Coronary artery (tissue), 2 donors: ENCODE results near the gene CLBA1.
A peak's percentile ranks its signal among the peaks of the same experiment; 100 is the strongest.

Experiments
- DNase-seq: peaks from one replicate; pipeline ENCODE4 v3.0.0-alpha.2; 2017; ENCODE audit warnings: low spot score
- H3K27ac ChIP-seq, 2 donors: fragments of 200-600 bp; sonication (generic); one replicate each; pipeline ENCODE4 v1.5.1; 2016 to 2019
- H3K4me3 ChIP-seq: fragments of 200-600 bp; sonication (generic); 2 replicates; pipeline ENCODE4 v1.5.1; 2016; ENCODE audit warnings: mild to moderate bottlenecking, moderate library complexity
- CTCF ChIP-seq: fragments of 200-600 bp; sonication (generic); IDR thresholded peaks from one replicate; pipeline ENCODE4 v1.5.1; 2019; ENCODE audit warnings: antibody characterized with exemption

CLBA1 gene

DNA sequence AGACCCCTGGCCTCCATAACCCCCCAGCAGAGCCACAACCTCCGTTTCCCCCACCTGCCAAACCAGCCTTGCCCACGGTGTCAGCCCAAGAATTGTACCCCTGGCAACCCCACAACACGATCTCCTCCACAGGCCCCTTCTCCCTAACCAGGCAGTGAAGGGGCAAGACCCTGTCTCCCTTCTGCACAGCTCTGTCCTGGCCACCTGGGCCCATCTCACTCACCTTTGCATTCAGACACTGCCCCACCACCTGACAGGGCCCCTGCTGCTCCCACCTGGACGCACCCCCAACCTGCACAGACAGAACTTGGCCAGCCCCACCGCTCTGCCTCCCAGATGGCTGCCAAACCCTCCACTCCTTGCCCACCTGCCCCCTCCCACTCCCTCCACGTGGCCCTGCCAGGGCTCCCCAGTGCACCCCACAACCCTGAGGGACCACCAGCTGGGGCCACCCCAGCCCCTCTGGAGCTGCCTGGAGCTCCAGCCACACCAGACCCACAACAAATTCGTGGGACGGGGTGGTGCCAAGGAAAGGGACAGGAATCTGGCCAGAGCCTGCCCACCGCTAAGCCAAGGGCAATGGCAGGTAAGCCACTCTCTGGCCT lies 19.2 kb upstream of the CLBA1 start:
- no peak for DNase-seq
- no peak for TF ChIP-seq CTCF
- Histone ChIP-seq H3K4me3 (no peak overlapping the region), H3K27ac (peak overlapping the region; percentile 71 to 97)

DNA sequence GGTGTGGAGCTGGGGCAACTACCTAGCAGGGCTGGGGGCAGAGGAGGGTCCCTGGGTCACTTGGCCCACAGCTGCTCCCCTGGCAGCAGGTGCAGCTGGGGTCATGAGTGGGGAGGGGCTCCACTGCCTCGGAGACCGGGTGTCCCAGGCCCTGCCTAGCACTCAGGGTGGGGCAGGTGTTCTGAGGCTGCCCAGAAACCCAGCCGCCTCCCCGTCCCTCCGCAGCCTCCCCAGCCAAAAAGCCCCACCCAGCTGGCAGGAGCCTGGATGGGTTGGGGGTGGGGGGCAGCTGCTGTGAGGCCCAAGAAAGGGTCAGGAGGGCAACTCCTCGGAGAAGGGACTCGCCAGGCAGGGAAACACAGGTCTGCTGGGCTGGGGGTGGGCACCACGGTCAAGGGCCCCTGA lies 18.6 kb upstream of the CLBA1 start:
- DNase-seq: no peak
- H3K4me3 ChIP-seq: peak overlapping the region; percentile 68
- TF ChIP-seq CTCF: no peak
- peak overlapping the region; percentile 71 to 97 for H3K27ac ChIP-seq

DNA sequence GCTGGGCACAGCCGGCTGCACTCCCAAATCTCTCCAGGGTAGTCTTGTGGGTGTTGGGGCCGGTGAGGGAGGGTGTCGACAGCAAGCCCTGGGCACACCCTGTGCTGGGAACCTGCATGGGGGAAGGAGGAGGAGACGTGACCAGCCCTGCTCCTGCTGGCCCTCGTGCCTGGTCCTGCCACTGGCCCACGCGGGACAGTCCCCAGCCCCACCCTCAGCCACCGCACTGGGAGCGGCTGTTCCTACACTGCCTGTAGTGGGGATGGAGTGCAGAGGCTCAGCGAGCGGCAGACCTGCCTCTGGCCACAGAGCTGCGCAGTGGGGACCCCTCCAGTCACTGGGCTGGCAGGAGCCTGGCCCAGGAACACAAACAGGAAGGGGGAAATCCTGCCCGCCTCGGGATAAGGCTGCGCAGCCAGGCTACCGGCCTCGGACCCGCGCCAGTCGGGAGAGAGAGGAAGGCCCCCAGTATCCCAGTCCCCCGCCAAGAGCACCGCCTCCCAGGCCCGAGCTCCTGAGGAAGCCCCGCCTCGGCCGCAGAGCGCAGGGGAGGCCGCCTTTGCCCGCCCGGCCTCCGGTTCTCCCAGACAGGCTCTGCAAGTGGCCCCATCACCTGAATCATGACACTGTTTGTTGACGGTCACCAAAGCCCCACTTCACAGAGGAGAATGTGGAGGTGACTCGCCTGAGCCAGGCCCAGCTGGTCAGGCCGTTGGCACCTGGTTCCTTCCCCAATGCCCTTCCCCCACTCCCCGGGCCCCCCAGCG lies 18.0 kb upstream of the CLBA1 start:
- no peak for DNase-seq
- no peak for TF ChIP-seq CTCF
- peak overlapping the region; percentile 68 for H3K4me3 ChIP-seq
- peak overlapping the region; percentile 71 to 97 for H3K27ac ChIP-seq

DNA sequence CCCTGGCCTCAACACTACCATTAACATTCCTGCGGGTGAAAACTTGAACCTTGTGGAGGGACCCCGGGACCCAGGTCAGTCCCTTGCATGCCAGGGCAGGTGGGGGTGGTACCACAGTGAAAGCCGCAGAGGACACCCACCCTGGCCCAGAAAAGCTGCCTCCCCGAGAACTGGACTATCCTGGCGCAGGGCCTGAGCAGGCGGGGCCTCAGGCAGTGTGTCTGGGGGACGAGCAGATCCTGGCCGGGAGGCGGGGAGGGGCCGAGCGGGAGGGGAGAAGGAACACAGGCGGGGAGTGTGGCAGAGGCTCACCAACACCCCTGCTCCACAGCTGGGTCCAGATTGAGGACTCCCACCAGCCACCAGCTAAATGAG lies 17.4 kb upstream of the CLBA1 start:
- TF ChIP-seq CTCF: no peak
- peak overlapping the region; percentile 71 to 97 for H3K27ac ChIP-seq
- DNase-seq: no peak
- H3K4me3 ChIP-seq: peak overlapping the region; percentile 68

DNA sequence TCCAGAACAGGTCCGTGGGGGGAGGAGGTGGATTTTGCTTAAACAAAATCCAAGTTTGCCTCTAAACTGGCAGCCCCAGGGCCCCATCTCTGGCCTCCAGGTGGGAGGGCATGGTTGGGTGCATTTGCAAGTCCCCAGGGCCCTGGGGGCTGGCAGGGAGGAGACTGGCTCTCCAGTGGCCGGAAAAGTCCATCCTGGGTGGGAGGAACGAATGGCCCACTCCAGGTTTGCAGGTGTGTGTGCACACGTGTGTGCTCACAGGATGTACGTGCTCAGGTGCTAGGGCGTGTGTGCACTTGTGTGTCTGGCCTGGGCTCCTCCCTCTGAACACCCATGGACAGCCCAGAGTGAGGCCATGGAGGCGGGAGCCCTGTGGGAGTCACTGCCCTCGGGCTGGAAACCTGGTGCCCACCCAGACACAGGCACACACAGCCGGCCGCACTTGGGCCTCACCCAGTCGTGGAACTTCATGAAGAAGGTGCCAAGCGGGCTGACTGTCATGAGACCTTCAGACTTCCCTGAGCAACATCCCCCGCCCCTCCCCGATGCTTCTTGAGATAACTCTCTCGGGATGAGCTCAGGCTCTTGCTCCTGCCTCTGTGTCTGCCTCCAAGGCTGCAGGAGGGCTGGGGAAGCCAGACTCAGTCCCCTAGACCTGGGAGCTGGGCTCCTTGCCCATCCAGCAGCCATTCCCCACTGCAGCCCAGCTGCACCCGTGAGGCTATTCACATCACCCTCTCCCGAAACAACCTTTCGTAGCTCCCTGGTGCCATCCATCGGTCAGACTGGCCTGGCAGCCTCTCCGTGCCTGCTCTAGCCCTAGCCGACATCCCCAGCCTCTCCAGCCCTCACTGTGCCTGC lies 16.8 kb upstream of the CLBA1 start:
- H3K27ac ChIP-seq: peak overlapping the region; percentile 71 to 97
- peak overlapping the region; percentile 68 for H3K4me3 ChIP-seq

DNA sequence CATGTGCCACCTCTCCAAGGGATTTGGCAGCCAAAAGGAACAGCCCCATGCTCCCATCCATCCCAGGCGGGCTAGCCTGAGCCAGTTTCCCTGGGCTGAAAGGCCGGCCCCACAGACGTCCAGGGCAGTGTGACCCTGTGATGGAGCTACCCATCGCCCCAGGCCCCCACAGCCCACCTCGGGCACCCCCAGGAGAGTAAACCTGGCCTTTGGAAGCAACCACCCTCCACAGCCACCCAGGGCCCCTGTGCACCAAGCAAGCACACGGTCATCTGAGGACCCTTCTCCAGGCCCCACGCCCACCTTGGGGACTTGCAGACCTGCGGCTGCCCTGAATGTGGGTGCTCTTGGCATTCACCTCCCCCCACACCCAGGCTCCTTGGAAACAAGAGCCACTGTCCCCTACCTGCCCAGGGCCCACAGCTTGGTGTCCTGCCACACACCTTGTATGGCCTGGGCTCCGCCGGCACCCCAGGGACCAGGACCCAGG lies 15.8 kb upstream of the CLBA1 start:
- DNase-seq: no peak
- Histone ChIP-seq H3K4me3 (peak overlapping the region; percentile 49), H3K27ac (peak overlapping the region; percentile 54 to 97)
- TF ChIP-seq CTCF: no peak

More for the DNA sequence above, 16.8 kb upstream of the CLBA1 start:
- no peak for DNase-seq
- TF ChIP-seq CTCF: no peak
